SK-N-MC (cell line): ENCODE data around the gene RGS6.

ENCODE experiments used
- EZH2 ChIP-seq: fragments of 200-600 bp; sonication (generic); IDR thresholded peaks from one replicate; pipeline ENCODE4 v1.6.1; 2017; ENCODE audit warnings: antibody characterized with exemption
- FOXP2 ChIP-seq: optimal IDR thresholded peaks from 2 replicates; pipeline ENCODE3; 2011; ENCODE audit warnings: mild to moderate bottlenecking, moderate library complexity; ENCODE audit not compliant: insufficient read depth; ENCODE audit errors: extremely low read length, control extremely low read depth
- POLR2AphosphoS5 ChIP-seq: IDR thresholded peaks from 2 replicates; pipeline ENCODE4 v1.6.1; 2012; ENCODE audit warnings: mild to moderate bottlenecking, low read depth, low read length, borderline replicate concordance

DNA sequence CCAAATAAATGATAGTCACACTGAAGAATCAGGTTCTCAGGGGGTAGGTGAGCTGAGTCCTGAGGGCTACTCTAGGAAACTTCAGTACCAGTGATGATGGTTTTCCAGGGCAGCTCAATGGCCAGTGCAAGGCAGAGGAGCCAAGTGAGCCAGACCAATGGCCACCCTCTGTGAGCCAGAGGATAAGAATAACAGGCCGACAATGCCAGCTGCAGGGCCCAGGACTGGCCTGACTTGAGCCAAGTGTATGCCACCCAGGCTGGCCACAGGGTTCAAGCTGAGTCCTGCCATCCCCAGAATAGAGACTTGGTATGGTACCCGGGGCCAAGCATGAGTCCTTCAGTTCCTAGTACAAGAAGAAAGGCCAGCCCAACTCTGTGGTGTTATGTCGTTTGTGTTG lies 606.2 kb downstream of the RGS6 start:
- TF ChIP-seq POLR2AphosphoS5: no peak
- TF ChIP-seq EZH2: no peak
- TF ChIP-seq FOXP2: no peak
